Brain microvascular endothelial cell (primary cell): ENCODE data around the gene LDLRAD2.

ENCODE experiments used
- DNase-seq: peaks from one replicate; pipeline ENCODE4 v3.0.0-alpha.2; 2020
- H3K27ac ChIP-seq: fragments of 250-450 bp; sonication (Bioruptor Pico); 2 replicates; pipeline ENCODE4 v1.5.1; 2020; ENCODE audit warnings: mild to moderate bottlenecking, moderate library complexity
- H3K27me3 ChIP-seq: fragments of 250-450 bp; sonication (Bioruptor Pico); replicated peaks from 2 replicates; pipeline ENCODE4 v1.5.1; 2020; ENCODE audit warnings: mild to moderate bottlenecking
- H3K36me3 ChIP-seq: fragments of 250-450 bp; sonication (Bioruptor Pico); replicated peaks from 2 replicates; pipeline ENCODE4 v1.5.1; 2020; ENCODE audit warnings: mild to moderate bottlenecking
- H3K4me3 ChIP-seq: 2 replicates; pipeline ENCODE4 v1.5.1; 2011; ENCODE audit warnings: low read depth, mild to moderate bottlenecking, control low read depth, low read length, moderate library complexity
- in situ Hi-C: cut with HindIII; loops from 2 replicates; pipeline ENCODE4 v1.10.0; 2017; ENCODE audit warnings: low sequenced_read_pairs, low pct_ligation_motif_present
- TF ChIP-seq, protein P1 (sequence below): IDR thresholded peaks from 2 replicates; pipeline ENCODE4 v1.5.1; 2011; ENCODE audit warnings: low read depth, mild to moderate bottlenecking, moderate library complexity, low read length, control low read depth, inconsistent platforms; ENCODE audit errors: missing control alignments

Gene LDLRAD2

DNA sequence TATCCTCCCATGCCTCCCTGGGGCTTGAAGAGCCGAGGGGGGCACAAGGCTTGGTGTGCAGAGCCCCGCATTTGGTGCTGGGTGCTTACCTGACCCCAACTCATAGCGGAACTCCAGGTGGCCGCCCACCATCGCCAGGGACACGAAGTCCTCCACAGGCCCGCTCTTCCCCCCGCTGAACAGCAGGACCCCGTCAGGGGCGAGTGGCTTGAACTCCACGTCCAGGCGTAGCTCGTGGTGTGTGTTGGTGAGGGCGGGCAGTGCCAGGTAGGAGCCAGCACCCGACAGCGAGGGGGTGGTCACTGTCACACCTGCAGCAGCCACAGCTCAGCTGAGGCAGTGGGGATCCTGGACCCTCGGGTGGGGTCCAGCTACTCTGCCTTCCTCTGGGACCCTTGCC lies 17.2 kb downstream of the LDLRAD2 start:
- TF ChIP-seq, protein P1, sequence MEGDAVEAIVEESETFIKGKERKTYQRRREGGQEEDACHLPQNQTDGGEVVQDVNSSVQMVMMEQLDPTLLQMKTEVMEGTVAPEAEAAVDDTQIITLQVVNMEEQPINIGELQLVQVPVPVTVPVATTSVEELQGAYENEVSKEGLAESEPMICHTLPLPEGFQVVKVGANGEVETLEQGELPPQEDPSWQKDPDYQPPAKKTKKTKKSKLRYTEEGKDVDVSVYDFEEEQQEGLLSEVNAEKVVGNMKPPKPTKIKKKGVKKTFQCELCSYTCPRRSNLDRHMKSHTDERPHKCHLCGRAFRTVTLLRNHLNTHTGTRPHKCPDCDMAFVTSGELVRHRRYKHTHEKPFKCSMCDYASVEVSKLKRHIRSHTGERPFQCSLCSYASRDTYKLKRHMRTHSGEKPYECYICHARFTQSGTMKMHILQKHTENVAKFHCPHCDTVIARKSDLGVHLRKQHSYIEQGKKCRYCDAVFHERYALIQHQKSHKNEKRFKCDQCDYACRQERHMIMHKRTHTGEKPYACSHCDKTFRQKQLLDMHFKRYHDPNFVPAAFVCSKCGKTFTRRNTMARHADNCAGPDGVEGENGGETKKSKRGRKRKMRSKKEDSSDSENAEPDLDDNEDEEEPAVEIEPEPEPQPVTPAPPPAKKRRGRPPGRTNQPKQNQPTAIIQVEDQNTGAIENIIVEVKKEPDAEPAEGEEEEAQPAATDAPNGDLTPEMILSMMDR: no peak
- DNase-seq: no peak
- in situ Hi-C loops: no loop called here
- H3K36me3 ChIP-seq: peaks cover 72% of the 10 kb centered on the region
- H3K4me3 ChIP-seq: no peak overlapping the region
- H3K27me3 ChIP-seq: no peaks in the 10 kb centered on the region
- H3K27ac ChIP-seq: no peak overlapping the region

DNA sequence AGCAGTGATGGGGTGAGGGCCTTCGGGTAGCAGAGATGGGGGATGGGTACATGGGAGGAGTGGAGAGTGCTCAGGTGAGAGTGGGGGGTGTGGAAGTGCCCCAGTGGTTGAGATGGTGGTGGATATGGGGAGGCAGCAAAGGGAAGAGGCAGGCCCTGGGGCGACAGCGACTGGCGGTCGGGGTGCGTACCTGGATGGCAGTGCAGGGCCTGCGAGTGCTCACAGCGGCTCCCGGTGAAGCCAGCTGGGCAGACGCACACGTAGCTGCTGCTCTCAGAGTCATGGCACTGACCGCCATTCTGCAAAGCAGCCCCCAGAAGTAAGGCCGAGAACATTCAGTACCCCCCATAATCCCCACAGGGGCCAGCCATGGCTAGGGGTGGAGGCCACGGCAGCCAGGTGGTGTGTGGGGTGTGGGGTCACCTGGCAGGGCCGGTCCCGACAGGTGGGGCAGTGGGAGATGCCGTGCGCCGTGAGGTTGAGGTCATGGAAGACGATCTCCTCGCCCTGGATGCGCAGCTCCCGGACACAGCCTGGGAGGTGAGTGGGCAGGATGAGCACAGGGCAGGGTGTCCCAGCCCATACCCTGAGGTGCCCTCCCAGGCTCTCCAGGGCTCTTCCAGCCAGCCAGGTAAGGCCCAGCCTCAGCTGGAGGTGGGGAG lies 18.9 kb downstream of the LDLRAD2 start:
- in situ Hi-C loops: no loop called here
- TF ChIP-seq, protein P1: no peak
- H3K36me3 ChIP-seq: peaks cover 78% of the 10 kb centered on the region
- DNase-seq: no peak
- no peaks in the 10 kb centered on the region for H3K27me3 ChIP-seq
- H3K4me3 ChIP-seq: no peak overlapping the region
- H3K27ac ChIP-seq: no peak overlapping the region

DNA sequence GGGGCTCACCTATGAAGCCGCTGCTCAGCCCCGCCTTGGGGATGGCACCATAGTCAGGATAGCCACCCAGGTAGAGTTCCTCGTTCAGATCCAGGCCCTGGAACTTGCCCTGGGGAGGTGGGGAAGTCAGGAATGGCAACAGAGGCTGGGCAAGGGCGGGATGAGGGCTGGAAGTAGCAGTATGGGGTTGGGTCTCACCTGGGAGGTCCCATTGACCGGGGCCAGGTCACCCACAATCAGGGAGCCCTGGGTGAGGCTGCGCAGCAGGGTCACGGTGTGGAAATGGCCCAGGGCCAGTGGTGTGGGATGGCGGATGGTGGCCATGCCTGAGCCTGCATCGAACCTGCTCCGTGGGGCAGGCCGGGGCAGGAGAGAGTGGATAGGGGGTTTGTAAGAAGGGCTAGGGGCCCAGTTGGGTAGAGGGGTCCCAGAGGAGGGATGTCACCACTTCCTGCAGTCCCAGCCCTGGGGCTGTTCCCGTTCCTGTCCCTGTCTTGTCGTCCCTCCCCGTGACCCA lies 19.4 kb downstream of the LDLRAD2 start:
- TF ChIP-seq, protein P1: no peak
- peaks cover 83% of the 10 kb centered on the region for H3K36me3 ChIP-seq
- no peak overlapping the region for H3K27ac ChIP-seq
- H3K4me3 ChIP-seq: no peak overlapping the region
- in situ Hi-C loops: no loop called here
- no peaks in the 10 kb centered on the region for H3K27me3 ChIP-seq
- no peak for DNase-seq

DNA sequence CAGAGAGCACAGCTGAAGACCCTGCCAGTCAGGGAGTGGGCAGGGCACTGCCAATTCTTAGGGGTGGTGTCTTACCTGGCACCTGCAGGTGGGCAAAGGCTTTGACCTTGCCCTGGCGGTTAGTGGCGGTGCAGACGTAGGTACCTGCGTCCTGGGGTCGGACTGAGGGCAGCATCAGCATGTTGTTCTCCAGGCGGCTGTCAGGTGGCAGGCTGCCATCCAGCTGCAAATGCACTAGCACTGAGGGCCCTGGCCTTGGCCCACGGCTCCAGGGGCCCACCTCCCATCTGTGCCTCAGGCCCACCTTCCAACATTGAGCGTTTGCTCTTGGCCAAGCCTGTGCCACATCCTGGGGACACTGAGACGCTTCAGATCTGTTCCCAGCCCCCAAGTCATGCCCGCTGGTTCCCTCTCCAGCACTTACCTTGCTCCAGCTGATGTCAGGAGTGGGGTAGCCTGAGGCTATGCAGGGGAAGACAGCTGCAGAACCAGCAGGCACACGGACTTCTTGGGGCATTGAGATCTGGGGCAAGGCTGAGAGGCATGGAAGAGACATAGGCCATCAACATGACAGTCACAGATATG lies 21.4 kb downstream of the LDLRAD2 start:
- DNase-seq: no peak
- in situ Hi-C loops: no loop called here
- H3K27ac ChIP-seq: no peak overlapping the region
- peaks cover 78% of the 10 kb centered on the region for H3K36me3 ChIP-seq
- H3K4me3 ChIP-seq: no peak overlapping the region
- TF ChIP-seq, protein P1: no peak
- H3K27me3 ChIP-seq: no peaks in the 10 kb centered on the region

DNA sequence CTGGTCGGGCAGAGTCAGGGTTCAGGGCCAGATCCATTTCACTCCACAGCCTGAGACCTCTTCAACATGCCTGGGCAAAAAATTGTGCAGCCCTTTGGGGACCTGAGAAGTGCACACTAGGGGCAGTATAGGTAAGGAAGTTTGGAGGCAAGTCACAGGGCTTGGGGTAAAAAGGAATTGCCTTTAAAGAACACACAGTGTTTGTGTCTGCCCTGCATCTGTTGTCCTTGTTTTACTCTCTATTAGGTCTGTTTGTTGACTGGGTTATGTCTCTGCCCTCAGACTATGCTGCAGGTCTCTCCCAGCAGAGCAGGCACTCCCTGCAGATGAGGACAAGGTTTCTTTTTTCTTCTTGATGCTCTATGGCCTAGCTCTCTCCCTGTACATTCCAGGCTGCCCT lies 22.0 kb downstream of the LDLRAD2 start:
- Histone ChIP-seq H3K36me3 (peaks cover 73% of the 10 kb centered on the region), H3K27ac (no peak overlapping the region), H3K4me3 (no peak overlapping the region), H3K27me3 (no peaks in the 10 kb centered on the region)
- in situ Hi-C loops: no loop called here
- TF ChIP-seq, protein P1: peak; percentile 35
- no peak for DNase-seq
